WTC11 (cell line): Measurements from ENCODE around the gene TRIP13. TPM values are rescaled to one million over a fixed set of nuclear protein-coding genes. Genes with fewer than 3 reads are reported as not detected.
A peak's percentile ranks its signal among the peaks of the same experiment; 100 is the strongest.

Experiments used
- FOXK1 ChIP-seq: sonication (generic); formaldehyde crosslinking; IDR thresholded peaks from 2 replicates; pipeline ENCODE4 v1.8.0; 2022; ENCODE audit warnings: mild to moderate bottlenecking, moderate library complexity, missing genetic modification reagents
- KAT7 ChIP-seq: sonication (generic); formaldehyde crosslinking; IDR thresholded peaks from 2 replicates; pipeline ENCODE4 v1.8.1; 2023; ENCODE audit warnings: missing genetic modification reagents, mild to moderate bottlenecking, borderline replicate concordance
- NFATC4 ChIP-seq: fragments of 250-450 bp; sonication (Bioruptor Pico); IDR thresholded peaks from 2 replicates; pipeline ENCODE4 v1.9.0; 2021; ENCODE audit warnings: mild to moderate bottlenecking
- SMAD3 ChIP-seq: sonication (generic); formaldehyde crosslinking; IDR thresholded peaks from 2 replicates; pipeline ENCODE4 v1.8.0; 2022; ENCODE audit warnings: missing genetic modification reagents, mild to moderate bottlenecking, borderline replicate concordance
- SMAD4 ChIP-seq: sonication (generic); formaldehyde crosslinking; IDR thresholded peaks from 2 replicates; pipeline ENCODE4 v1.8.0; 2022; ENCODE audit warnings: mild to moderate bottlenecking, missing genetic modification reagents
- SOX15 ChIP-seq: fragments of 250-450 bp; sonication (Bioruptor Pico); IDR thresholded peaks from 2 replicates; pipeline ENCODE4 v1.9.0; 2021; ENCODE audit warnings: mild to moderate bottlenecking
- SP1 ChIP-seq: sonication (generic); formaldehyde crosslinking; conservative IDR thresholded peaks from 2 replicates; pipeline ENCODE4 v1.8.1; 2022; ENCODE audit warnings: missing genetic modification reagents
- TCF7 ChIP-seq: sonication (generic); formaldehyde crosslinking; IDR thresholded peaks from 2 replicates; pipeline ENCODE4 v1.8.0; 2022; ENCODE audit warnings: mild to moderate bottlenecking, low read depth, missing genetic modification reagents, moderate library complexity
- ZNF138 ChIP-seq: sonication (generic); formaldehyde crosslinking; conservative IDR thresholded peaks from 2 replicates; pipeline ENCODE4 v1.8.1; 2022; ENCODE audit warnings: mild to moderate bottlenecking, moderate library complexity, missing genetic modification reagents
- ZNF416 ChIP-seq: fragments of 250-450 bp; sonication (Bioruptor Pico); IDR thresholded peaks from 2 replicates; pipeline ENCODE4 v1.9.0; 2021; ENCODE audit warnings: mild to moderate bottlenecking, inconsistent platforms
- ZNF671 ChIP-seq: fragments of 250-450 bp; sonication (Bioruptor Pico); IDR thresholded peaks from 2 replicates; pipeline ENCODE4 v1.8.0; 2021; ENCODE audit warnings: mild to moderate bottlenecking
- total RNA-seq: library from RNA; stranded (reverse); gene quantifications from 3 replicates; pipeline ENCODE4 v1.2.3, GENCODE V29; 2021
- TF ChIP-seq, protein P1 (sequence below): sonication (generic); formaldehyde crosslinking; IDR thresholded peaks from 2 replicates; pipeline ENCODE4 v1.8.1; 2022; ENCODE audit warnings: low read depth, mild to moderate bottlenecking, moderate library complexity, missing genetic modification reagents, borderline replicate concordance
- TF ChIP-seq, protein P2 (sequence below): sonication (generic); formaldehyde crosslinking; IDR thresholded peaks from 2 replicates; pipeline ENCODE4 v1.8.1; 2023; ENCODE audit warnings: mild to moderate bottlenecking, missing genetic modification reagents
- TF ChIP-seq, protein P3 (sequence below): sonication (generic); formaldehyde crosslinking; IDR thresholded peaks from 2 replicates; pipeline ENCODE4 v1.8.1; 2023; ENCODE audit warnings: mild to moderate bottlenecking, missing genetic modification reagents, moderate library complexity
- TF ChIP-seq, protein P4 (sequence below): sonication (generic); formaldehyde crosslinking; IDR thresholded peaks from 2 replicates; pipeline ENCODE4 v1.8.0; 2023; ENCODE audit warnings: missing genetic modification reagents
- TF ChIP-seq, protein P5 (sequence below): sonication (generic); formaldehyde crosslinking; IDR thresholded peaks from 2 replicates; pipeline ENCODE4 v1.8.1; 2022; ENCODE audit warnings: low read depth, missing genetic modification reagents, borderline replicate concordance
- TF ChIP-seq, protein P6 (sequence below): sonication (generic); formaldehyde crosslinking; IDR thresholded peaks from 2 replicates; pipeline ENCODE4 v1.8.1; 2023; ENCODE audit warnings: mild to moderate bottlenecking, missing genetic modification reagents, moderate library complexity
- TF ChIP-seq, protein P7 (sequence below): fragments of 250-450 bp; sonication (Bioruptor Pico); conservative IDR thresholded peaks from 2 replicates; pipeline ENCODE4 v1.9.0; 2021; ENCODE audit warnings: mild to moderate bottlenecking
- TF ChIP-seq, protein P8 (sequence below): sonication (generic); formaldehyde crosslinking; IDR thresholded peaks from 2 replicates; pipeline ENCODE4 v1.8.1; 2022; ENCODE audit warnings: mild to moderate bottlenecking, moderate library complexity, missing genetic modification reagents
- TF ChIP-seq, protein P9 (sequence below): sonication (generic); formaldehyde crosslinking; IDR thresholded peaks from 2 replicates; pipeline ENCODE4 v1.8.0; 2022; ENCODE audit warnings: mild to moderate bottlenecking, missing genetic modification reagents
- TF ChIP-seq, protein P10 (sequence below): sonication (generic); formaldehyde crosslinking; IDR thresholded peaks from 2 replicates; pipeline ENCODE4 v1.8.0; 2022; ENCODE audit warnings: missing genetic modification reagents

Gene TRIP13
- total RNA-seq, 1 experiment from 2014 or later, result 33.7 TPM

DNA sequence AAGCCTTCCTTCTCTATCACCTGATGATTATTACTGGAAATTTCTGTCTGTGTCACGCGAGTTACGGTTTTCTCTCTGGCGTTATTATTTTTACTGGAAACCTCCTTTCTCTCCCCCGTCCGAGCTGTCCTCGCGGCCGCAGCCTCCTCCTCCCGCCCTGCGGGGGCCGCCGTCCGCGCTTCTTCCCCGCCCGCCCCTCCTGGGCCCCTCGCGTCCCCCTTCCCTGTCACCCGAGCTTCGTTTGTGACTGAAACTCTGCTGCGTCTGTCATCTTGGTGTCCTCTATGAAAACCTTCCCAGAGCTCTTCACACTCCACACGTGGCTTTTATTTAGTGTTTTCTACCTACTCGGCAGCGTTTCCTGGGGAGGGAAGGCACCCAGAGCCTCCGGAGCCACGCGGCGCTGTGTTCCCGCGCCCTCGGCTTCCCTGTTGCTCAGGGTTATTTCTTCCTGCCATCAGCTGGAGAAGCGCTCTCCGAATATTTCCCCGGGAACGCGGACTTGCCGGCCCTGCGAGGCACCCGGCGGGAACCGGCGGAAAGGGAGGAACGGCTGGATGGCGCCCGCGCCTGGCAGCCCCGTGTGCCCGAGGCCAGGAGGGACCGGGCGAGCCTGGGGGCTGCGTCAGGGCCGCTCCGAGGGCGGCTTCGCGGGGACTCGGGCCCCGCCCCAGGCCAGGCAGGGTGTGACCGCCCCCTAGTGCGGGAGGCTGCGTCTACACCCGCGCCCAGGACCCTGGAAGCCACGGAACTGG, 33.9 kb downstream of the TRIP13 start (continued):
- TF ChIP-seq TCF7 (CRISPR knock-in tag), result no peak
- TF ChIP-seq SOX15 (CRISPR knock-in tag), result no peak
- no peak for TF ChIP-seq NFATC4 (CRISPR knock-in tag)
- TF ChIP-seq, protein P1, sequence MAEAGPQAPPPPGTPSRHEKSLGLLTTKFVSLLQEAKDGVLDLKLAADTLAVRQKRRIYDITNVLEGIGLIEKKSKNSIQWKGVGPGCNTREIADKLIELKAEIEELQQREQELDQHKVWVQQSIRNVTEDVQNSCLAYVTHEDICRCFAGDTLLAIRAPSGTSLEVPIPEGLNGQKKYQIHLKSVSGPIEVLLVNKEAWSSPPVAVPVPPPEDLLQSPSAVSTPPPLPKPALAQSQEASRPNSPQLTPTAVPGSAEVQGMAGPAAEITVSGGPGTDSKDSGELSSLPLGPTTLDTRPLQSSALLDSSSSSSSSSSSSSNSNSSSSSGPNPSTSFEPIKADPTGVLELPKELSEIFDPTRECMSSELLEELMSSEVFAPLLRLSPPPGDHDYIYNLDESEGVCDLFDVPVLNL (CRISPR knock-in tag), result no peak
- TF ChIP-seq, protein P2, sequence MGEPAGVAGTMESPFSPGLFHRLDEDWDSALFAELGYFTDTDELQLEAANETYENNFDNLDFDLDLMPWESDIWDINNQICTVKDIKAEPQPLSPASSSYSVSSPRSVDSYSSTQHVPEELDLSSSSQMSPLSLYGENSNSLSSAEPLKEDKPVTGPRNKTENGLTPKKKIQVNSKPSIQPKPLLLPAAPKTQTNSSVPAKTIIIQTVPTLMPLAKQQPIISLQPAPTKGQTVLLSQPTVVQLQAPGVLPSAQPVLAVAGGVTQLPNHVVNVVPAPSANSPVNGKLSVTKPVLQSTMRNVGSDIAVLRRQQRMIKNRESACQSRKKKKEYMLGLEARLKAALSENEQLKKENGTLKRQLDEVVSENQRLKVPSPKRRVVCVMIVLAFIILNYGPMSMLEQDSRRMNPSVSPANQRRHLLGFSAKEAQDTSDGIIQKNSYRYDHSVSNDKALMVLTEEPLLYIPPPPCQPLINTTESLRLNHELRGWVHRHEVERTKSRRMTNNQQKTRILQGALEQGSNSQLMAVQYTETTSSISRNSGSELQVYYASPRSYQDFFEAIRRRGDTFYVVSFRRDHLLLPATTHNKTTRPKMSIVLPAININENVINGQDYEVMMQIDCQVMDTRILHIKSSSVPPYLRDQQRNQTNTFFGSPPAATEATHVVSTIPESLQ (CRISPR knock-in tag), result no peak
- TF ChIP-seq, protein P3, sequence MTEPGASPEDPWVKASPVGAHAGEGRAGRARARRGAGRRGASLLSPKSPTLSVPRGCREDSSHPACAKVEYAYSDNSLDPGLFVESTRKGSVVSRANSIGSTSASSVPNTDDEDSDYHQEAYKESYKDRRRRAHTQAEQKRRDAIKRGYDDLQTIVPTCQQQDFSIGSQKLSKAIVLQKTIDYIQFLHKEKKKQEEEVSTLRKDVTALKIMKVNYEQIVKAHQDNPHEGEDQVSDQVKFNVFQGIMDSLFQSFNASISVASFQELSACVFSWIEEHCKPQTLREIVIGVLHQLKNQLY (CRISPR knock-in tag), result no peak
- TF ChIP-seq, protein P4, sequence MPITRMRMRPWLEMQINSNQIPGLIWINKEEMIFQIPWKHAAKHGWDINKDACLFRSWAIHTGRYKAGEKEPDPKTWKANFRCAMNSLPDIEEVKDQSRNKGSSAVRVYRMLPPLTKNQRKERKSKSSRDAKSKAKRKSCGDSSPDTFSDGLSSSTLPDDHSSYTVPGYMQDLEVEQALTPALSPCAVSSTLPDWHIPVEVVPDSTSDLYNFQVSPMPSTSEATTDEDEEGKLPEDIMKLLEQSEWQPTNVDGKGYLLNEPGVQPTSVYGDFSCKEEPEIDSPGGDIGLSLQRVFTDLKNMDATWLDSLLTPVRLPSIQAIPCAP, result no peak
- TF ChIP-seq FOXK1 (CRISPR knock-in tag), result no peak
- no peak for TF ChIP-seq SMAD4 (CRISPR knock-in tag)
- TF ChIP-seq ZNF416 (CRISPR knock-in tag), result no peak
- TF ChIP-seq, protein P5, sequence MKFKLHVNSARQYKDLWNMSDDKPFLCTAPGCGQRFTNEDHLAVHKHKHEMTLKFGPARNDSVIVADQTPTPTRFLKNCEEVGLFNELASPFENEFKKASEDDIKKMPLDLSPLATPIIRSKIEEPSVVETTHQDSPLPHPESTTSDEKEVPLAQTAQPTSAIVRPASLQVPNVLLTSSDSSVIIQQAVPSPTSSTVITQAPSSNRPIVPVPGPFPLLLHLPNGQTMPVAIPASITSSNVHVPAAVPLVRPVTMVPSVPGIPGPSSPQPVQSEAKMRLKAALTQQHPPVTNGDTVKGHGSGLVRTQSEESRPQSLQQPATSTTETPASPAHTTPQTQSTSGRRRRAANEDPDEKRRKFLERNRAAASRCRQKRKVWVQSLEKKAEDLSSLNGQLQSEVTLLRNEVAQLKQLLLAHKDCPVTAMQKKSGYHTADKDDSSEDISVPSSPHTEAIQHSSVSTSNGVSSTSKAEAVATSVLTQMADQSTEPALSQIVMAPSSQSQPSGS (CRISPR knock-in tag), result no peak
- TF ChIP-seq, protein P6, sequence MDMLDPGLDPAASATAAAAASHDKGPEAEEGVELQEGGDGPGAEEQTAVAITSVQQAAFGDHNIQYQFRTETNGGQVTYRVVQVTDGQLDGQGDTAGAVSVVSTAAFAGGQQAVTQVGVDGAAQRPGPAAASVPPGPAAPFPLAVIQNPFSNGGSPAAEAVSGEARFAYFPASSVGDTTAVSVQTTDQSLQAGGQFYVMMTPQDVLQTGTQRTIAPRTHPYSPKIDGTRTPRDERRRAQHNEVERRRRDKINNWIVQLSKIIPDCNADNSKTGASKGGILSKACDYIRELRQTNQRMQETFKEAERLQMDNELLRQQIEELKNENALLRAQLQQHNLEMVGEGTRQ (CRISPR knock-in tag), result no peak
- TF ChIP-seq, protein P7, sequence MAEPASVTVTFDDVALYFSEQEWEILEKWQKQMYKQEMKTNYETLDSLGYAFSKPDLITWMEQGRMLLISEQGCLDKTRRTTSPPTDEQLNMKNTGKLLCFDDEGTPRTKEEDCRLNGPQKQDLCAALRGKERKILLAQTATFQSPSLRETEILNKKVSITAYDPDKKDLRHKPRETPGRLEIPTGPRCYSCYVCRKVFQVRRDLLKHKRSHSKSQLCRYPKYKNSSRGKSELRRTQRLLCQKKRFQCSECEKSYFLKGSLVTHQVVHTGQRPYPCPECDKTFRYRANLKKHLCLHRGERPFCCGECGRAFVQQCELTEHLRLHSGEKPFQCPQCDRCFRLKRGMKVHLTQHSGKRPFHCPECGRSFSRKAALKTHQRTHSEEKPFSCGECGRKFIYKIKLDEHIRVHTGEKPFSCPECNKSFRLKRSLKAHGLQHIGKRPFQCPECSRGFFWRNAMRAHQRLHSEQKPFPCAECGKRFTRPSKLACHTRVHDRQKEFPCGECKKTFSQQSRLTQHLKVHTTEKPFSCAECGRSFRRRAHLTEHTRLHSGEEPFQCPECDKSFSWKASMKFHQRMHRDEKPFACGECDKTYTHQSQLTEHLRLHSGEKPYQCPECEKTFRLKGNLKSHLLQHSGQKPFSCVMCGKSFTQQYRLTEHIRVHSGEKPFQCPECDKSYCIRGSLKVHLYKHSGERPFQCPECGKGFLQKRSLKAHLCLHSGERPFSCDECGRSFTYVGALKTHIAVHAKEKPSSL, result no peak
- TF ChIP-seq ZNF671 (CRISPR knock-in tag), result no peak
- no peak for TF ChIP-seq SMAD3 (CRISPR knock-in tag)
- TF ChIP-seq, protein P8, sequence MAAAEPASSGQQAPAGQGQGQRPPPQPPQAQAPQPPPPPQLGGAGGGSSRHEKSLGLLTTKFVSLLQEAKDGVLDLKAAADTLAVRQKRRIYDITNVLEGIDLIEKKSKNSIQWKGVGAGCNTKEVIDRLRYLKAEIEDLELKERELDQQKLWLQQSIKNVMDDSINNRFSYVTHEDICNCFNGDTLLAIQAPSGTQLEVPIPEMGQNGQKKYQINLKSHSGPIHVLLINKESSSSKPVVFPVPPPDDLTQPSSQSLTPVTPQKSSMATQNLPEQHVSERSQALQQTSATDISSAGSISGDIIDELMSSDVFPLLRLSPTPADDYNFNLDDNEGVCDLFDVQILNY (CRISPR knock-in tag), result no peak
- no peak for TF ChIP-seq SP1 (CRISPR knock-in tag)
- TF ChIP-seq ZNF138 (CRISPR knock-in tag), result 0 out of 2 replicates have a peak, but pooled peaks have one; percentile 55
- no peak for TF ChIP-seq KAT7 (CRISPR knock-in tag)
- TF ChIP-seq, protein P9, sequence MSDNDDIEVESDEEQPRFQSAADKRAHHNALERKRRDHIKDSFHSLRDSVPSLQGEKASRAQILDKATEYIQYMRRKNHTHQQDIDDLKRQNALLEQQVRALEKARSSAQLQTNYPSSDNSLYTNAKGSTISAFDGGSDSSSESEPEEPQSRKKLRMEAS (CRISPR knock-in tag), result peak; percentile 56; the same call in 1 of the 2 replicates
- TF ChIP-seq, protein P10, sequence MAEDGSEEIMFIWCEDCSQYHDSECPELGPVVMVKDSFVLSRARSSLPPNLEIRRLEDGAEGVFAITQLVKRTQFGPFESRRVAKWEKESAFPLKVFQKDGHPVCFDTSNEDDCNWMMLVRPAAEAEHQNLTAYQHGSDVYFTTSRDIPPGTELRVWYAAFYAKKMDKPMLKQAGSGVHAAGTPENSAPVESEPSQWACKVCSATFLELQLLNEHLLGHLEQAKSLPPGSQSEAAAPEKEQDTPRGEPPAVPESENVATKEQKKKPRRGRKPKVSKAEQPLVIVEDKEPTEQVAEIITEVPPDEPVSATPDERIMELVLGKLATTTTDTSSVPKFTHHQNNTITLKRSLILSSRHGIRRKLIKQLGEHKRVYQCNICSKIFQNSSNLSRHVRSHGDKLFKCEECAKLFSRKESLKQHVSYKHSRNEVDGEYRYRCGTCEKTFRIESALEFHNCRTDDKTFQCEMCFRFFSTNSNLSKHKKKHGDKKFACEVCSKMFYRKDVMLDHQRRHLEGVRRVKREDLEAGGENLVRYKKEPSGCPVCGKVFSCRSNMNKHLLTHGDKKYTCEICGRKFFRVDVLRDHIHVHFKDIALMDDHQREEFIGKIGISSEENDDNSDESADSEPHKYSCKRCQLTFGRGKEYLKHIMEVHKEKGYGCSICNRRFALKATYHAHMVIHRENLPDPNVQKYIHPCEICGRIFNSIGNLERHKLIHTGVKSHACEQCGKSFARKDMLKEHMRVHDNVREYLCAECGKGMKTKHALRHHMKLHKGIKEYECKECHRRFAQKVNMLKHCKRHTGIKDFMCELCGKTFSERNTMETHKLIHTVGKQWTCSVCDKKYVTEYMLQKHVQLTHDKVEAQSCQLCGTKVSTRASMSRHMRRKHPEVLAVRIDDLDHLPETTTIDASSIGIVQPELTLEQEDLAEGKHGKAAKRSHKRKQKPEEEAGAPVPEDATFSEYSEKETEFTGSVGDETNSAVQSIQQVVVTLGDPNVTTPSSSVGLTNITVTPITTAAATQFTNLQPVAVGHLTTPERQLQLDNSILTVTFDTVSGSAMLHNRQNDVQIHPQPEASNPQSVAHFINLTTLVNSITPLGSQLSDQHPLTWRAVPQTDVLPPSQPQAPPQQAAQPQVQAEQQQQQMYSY, result no peak
